HepG2 (cell line): Measurements from ENCODE around the gene KIAA2012. TPM values are rescaled to one million over a fixed set of nuclear protein-coding genes. Genes with fewer than 3 reads are reported as not detected.

ENCODE experiments used
- ATAC-seq: fragments of 200-7000 bp; cut with Tn5 transposase; 3 replicates; pipeline ENCODE4 v1.9.1; 2020; ENCODE audit warnings: mild to moderate bottlenecking, moderate library complexity
- BruUV-seq: library from RNA; stranded (reverse); fragments of 400-500 nt; replicated peaks from 2 replicates; lab custom pipeline; 2021; lab: Mats Ljungman, UMichigan
- CTCF ChIA-PET: fragments of 300-600 bp; formaldehyde crosslinking; extraction: SDS; loops from one replicate; lab custom pipeline; 2021; ENCODE audit warnings: low total read pairs, inconsistent platforms, low intra/inter-chr PET ratio; lab: Yijun Ruan, JAX
- POLR2A ChIA-PET: fragments of 350-600 bp; sonication (Branson Sonifier 250); formaldehyde crosslinking; loops from one replicate; lab custom pipeline; 2020; ENCODE audit warnings: antibody characterized with exemption, inconsistent platforms; lab: Yijun Ruan, JAX
- DNase-seq: peaks from one replicate; pipeline ENCODE4 v3.0.0-alpha.2; 2015; ENCODE audit warnings: low spot score
- FAIRE-seq: peaks from 3 replicates; lab custom pipeline; 2011; peaks lifted over from hg19 to GRCh38; lab: Jason Lieb, UNC
- H2AFZ ChIP-seq: one replicate; pipeline ENCODE4 v1.6.1; 2011; ENCODE audit warnings: low read length, inconsistent platforms
- H3K27ac ChIP-seq: fragments of 300-600 bp; 3 replicates; pipeline ENCODE4 v1.8.0; 2011; ENCODE audit warnings: mixed run types, mild to moderate bottlenecking, mixed read lengths, low read length, inconsistent platforms; ENCODE audit not compliant: insufficient read depth; ENCODE audit errors: extremely low read length
- H3K27me3 ChIP-seq, 2 experiments: fragments of 200-600 bp in 1 of 2; 2 replicates in 1 of 2; 3 replicates in 1 of 2; pipeline versions ENCODE4 v1.6.0 to v1.8.0; 2011; ENCODE audit warnings: low read length in 2 of 2, mild to moderate bottlenecking in 2 of 2, moderate library complexity in 2 of 2, inconsistent platforms in 1 of 2; ENCODE audit not compliant: insufficient read depth in 2 of 2, control insufficient read depth in 1 of 2
- H3K36me3 ChIP-seq, 2 experiments: fragments of 200-600 bp in 1 of 2; replicated peaks in 1 of 2; 2 replicates in 1 of 2; 3 replicates in 1 of 2; pipeline versions ENCODE4 v1.5.1 to v1.8.0; 2011; ENCODE audit warnings: low read length in 2 of 2, inconsistent platforms in 1 of 2; ENCODE audit not compliant: insufficient read depth in 2 of 2, control insufficient read depth in 1 of 2
- H3K4me1 ChIP-seq: 2 replicates; pipeline ENCODE4 v1.5.1; 2012; ENCODE audit warnings: low read length, inconsistent platforms; ENCODE audit not compliant: insufficient read depth
- H3K4me2 ChIP-seq: 2 replicates; pipeline ENCODE4 v1.6.0; 2011; ENCODE audit warnings: low read depth, low read length, inconsistent platforms
- H3K4me3 ChIP-seq, 3 experiments: fragments of 200-600 bp in 1 of 3; sonication (generic), shearing (Covaris generic) in 1 of 3; replicated peaks in 1 of 3; 2 replicates each; pipeline ENCODE4 v1.5.1; 2011 to 2016; ENCODE audit warnings: low read length in 3 of 3, inconsistent platforms in 2 of 3, low read depth in 2 of 3, mild to moderate bottlenecking in 2 of 3, control low read depth in 1 of 3, mixed read lengths in 1 of 3; ENCODE audit not compliant: insufficient read depth in 1 of 3
- H3K79me2 ChIP-seq: one replicate; pipeline ENCODE4 v1.6.1; 2011; ENCODE audit warnings: low read length, inconsistent platforms; ENCODE audit not compliant: insufficient read depth
- H3K9ac ChIP-seq: 2 replicates; pipeline ENCODE4 v1.6.0; 2011; ENCODE audit warnings: mild to moderate bottlenecking, low read depth, low read length, inconsistent platforms; ENCODE audit not compliant: insufficient read depth
- H3K9me3 ChIP-seq: 2 replicates; pipeline ENCODE4 v1.5.1; 2012; ENCODE audit warnings: mild to moderate bottlenecking, low read length
- H4K20me1 ChIP-seq: 2 replicates; pipeline ENCODE4 v1.6.0; 2011; ENCODE audit warnings: inconsistent platforms, mild to moderate bottlenecking, low read length, moderate library complexity; ENCODE audit not compliant: insufficient read depth
- AHDC1 ChIP-seq: sonication (generic); formaldehyde crosslinking; IDR thresholded peaks from 2 replicates; pipeline ENCODE4 v1.5.1; 2020; ENCODE audit warnings: mild to moderate bottlenecking, missing genetic modification reagents, borderline replicate concordance
- HCFC1 ChIP-seq: fragments of 150-350 bp; IDR thresholded peaks from 2 replicates; pipeline ENCODE4 v1.6.1; 2014; ENCODE audit warnings: low read depth, low read length
- RAD51 ChIP-seq: fragments of 450-650 bp; IDR thresholded peaks from 2 replicates; pipeline ENCODE4 v1.6.1; 2016; ENCODE audit warnings: borderline replicate concordance
- TCF12 ChIP-seq, 2 experiments: fragments of 450-650 bp in 1 of 2; sonication (generic) in 1 of 2; formaldehyde crosslinking in 1 of 2; IDR thresholded peaks; 2 replicates each; pipeline versions ENCODE4 v1.6.1 to v1.8.0; 2017 to 2022; ENCODE audit warnings: antibody characterized with exemption in 1 of 2, mild to moderate bottlenecking in 1 of 2, missing genetic modification reagents in 1 of 2, moderate library complexity in 1 of 2
- ZBTB14 ChIP-seq: sonication (generic); formaldehyde crosslinking; IDR thresholded peaks from 2 replicates; pipeline ENCODE4 v1.4.0; 2020; ENCODE audit warnings: missing genetic modification reagents
- ZFP62 ChIP-seq: sonication (generic); formaldehyde crosslinking; IDR thresholded peaks from 2 replicates; pipeline ENCODE4 v1.4.0; 2020; ENCODE audit warnings: missing genetic modification reagents
- ZNF556 ChIP-seq: sonication (generic); formaldehyde crosslinking; IDR thresholded peaks from 2 replicates; pipeline ENCODE4 v1.4.0; 2020; ENCODE audit warnings: mild to moderate bottlenecking, missing genetic modification reagents, borderline replicate concordance
- ZNF839 ChIP-seq: sonication (generic); formaldehyde crosslinking; IDR thresholded peaks from 2 replicates; pipeline ENCODE4 v1.4.0; 2020; ENCODE audit warnings: missing genetic modification reagents, mild to moderate bottlenecking, borderline replicate concordance
- WGBS: methylation state at CpG from one replicate; pipeline ENCODE4 v1.1.6; 2017; ENCODE audit warnings: low lambda C conversion rate; 5-methylcytosine and 5-hydroxymethylcytosine counted together
- in situ Hi-C: cut with HindIII; loops from 2 replicates; pipeline ENCODE4 v1.10.0; 2017; ENCODE audit warnings: low pct_unique_long_range_greater_than_20kb; ENCODE audit not compliant: extremely low pct_ligation_motif_present
- intact Hi-C: fragments of 100-400 bp; cut with micrococcal nuclease; formaldehyde crosslinking; loops from one replicate; pipeline ENCODE4 v1.10.0; 2022; ENCODE audit not compliant: unreplicated experiment
- polyA plus RNA-seq, 8 experiments: library from polyadenylated mRNA; depleted of rRNA in 3 of 8; stranded (reverse) in 7 of 8; unstranded in 1 of 8; fragments of >200 nt; fragmentation: Illumina TruSeq in 4 of 8; extraction: Trizol in 4 of 8; gene quantifications; 2 replicates each; pipeline versions ENCODE4 v1.2.1 to v1.2.3, GENCODE V29; 2011 to 2016; ENCODE audit warnings: low read depth in 4 of 8, missing spikeins in 1 of 8, mixed read lengths in 1 of 8; ENCODE audit not compliant: insufficient read depth in 1 of 8
- total RNA-seq, 5 experiments: library from RNA; depleted of rRNA; stranded (reverse); fragments of >200 nt; fragmentation: Illumina TruSeq; extraction: Trizol; gene quantifications; 2 replicates each; pipeline ENCODE4 v1.2.3, GENCODE V29; 2016; ENCODE audit warnings: low read depth in 1 of 5

The KIAA2012 gene
- total and polyA plus RNA-seq, 2 of the 13 experiments (the other 11 are each of a cell fraction or from before 2014, with no cell fraction given), result not detected

DNA sequence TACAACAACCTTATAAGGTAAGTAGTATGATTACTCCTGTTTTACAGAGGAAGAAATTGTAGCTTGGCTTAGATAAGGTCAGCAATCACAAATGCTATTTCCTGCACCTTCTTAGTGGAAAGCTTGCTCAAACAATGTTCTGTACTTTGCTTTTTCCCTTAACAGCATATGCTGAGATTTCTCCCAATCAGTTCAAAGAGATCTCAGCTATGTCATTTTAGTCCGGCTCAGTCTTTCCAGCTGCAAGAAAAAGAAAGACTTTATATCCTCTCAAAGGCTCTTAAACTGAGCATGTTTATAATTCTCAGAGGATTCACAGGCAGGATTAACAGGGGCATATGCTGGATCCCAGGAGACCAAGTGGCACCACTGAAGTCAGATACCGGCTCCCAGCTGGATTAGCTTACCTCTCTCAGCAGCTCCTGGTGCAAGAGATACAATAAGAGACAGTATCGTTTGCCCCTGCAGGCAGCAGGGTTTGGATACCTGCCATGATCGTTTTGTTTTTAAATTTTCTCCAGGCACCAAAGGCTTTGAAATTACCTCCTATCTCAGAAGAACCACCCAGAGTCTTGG lies 29.5 kb downstream of the KIAA2012 start:
- no peaks in the 10 kb centered on the region for H3K36me3 ChIP-seq
- DNase-seq (no peak), ATAC-seq (no peak), FAIRE-seq (no peak)
- H3K27ac ChIP-seq, result no peak overlapping the region
- BruUV-seq, result no TSS peak
- H2AFZ ChIP-seq, result no peak overlapping the region
- H4K20me1 ChIP-seq, result no peaks in the 10 kb centered on the region
- TF ChIP-seq RAD51 (no peak), TCF12 (IDR thresholded peaks at IDR 0.05) (no peak), TCF12 (CRISPR knock-in tag; IDR thresholded peaks at IDR 0.05) (no peak), ZNF839 (no peak), ZNF556 (CRISPR knock-in tag) (no peak), ZFP62 (CRISPR knock-in tag) (no peak), AHDC1 (CRISPR knock-in tag) (no peak), HCFC1 (no peak), ZBTB14 (CRISPR knock-in tag) (no peak)
- CTCF ChIA-PET, result no interaction called here
- H3K4me3 ChIP-seq, result no peak overlapping the region
- POLR2A ChIA-PET, result no interaction called here
- peaks cover 0 to 8% of the 10 kb centered on the region in 2 experiments; a peak in 1 of 5 replicates for H3K27me3 ChIP-seq
- WGBS, result 18% methylated on average over 4 of the region's 4 CpGs
- in situ Hi-C loops (loop anchor here (5.0 kb wide), 1 partner anchor 70 kb away; no protein-coding TSS in a partner anchor), intact Hi-C loops (no loop called here)
- no peaks in the 10 kb centered on the region for H3K79me2 ChIP-seq
- no peak overlapping the region for H3K9ac ChIP-seq
- H3K4me1 ChIP-seq, result no peaks in the 10 kb centered on the region
- no peak overlapping the region for H3K4me2 ChIP-seq
- H3K9me3 ChIP-seq, result no peaks in the 10 kb centered on the region
